B cell (primary cell): ENCODE measurements around the gene LSM6.

ENCODE experiments used
- CTCF ChIP-seq: fragments of 200-600 bp; IDR thresholded peaks from one replicate; pipeline ENCODE4 v1.8.0; 2022; ENCODE audit warnings: antibody characterized with exemption, mild to moderate bottlenecking
- EZH2 ChIP-seq: IDR thresholded peaks from 2 replicates; pipeline ENCODE4 v1.6.1; 2012; ENCODE audit warnings: borderline replicate concordance, low read depth, mild to moderate bottlenecking, moderate library complexity, low read length; ENCODE audit not compliant: insufficient read depth, poor library complexity, severe bottlenecking

GRCh38 chr4:146232131-146232722, 56.7 kb downstream of the LSM6 start:
- TF ChIP-seq CTCF (no peak), EZH2 (no peak)
